Mesothelial cell of epicardium (in vitro differentiated cells): ENCODE results near the gene ADGRG6. TPM values are rescaled to one million over a fixed set of nuclear protein-coding genes. Genes with fewer than 3 reads are reported as not detected.
A peak's percentile ranks its signal among the peaks of the same experiment; 100 is the strongest.

Source experiments
- DNase-seq, 2 experiments: peaks; one replicate each; pipeline ENCODE4 v3.0.0; 2021; ENCODE audit warnings: low spot score in 2 of 2; ENCODE audit not compliant: unreplicated experiment in 2 of 2
- H3K27ac Mint-ChIP-seq: 2 replicates; pipeline ENCODE4 v1.8.0; 2021; ENCODE audit warnings: mixed read lengths
- H3K27me3 Mint-ChIP-seq: 2 replicates; pipeline ENCODE4 v1.8.0; 2021; ENCODE audit warnings: low read depth, mixed read lengths
- H3K36me3 Mint-ChIP-seq: 2 replicates; pipeline ENCODE4 v1.8.0; 2021; ENCODE audit warnings: mixed read lengths
- H3K4me1 Mint-ChIP-seq: 2 replicates; pipeline ENCODE4 v1.8.0; 2021; ENCODE audit warnings: mixed read lengths
- H3K4me3 Mint-ChIP-seq: 2 replicates; pipeline ENCODE4 v1.8.0; 2021; ENCODE audit warnings: mild to moderate bottlenecking, moderate library complexity, mixed read lengths
- H3K9me3 Mint-ChIP-seq: 2 replicates; pipeline ENCODE4 v1.8.0; 2021; ENCODE audit warnings: mixed read lengths
- total RNA-seq: library from RNA; stranded (reverse); gene quantifications from 3 replicates; pipeline ENCODE4 v1.2.1, GENCODE V29; 2021
- TF ChIP-seq, protein P1 (sequence below): fragments of 200-600 bp; sonication (generic); IDR thresholded peaks from one replicate; pipeline ENCODE4 v1.5.0; 2021; ENCODE audit warnings: antibody characterized with exemption; ENCODE audit not compliant: unreplicated experiment

ADGRG6 gene
- total RNA-seq, 1 donor from 2014 or later, result 36.6 TPM

DNA sequence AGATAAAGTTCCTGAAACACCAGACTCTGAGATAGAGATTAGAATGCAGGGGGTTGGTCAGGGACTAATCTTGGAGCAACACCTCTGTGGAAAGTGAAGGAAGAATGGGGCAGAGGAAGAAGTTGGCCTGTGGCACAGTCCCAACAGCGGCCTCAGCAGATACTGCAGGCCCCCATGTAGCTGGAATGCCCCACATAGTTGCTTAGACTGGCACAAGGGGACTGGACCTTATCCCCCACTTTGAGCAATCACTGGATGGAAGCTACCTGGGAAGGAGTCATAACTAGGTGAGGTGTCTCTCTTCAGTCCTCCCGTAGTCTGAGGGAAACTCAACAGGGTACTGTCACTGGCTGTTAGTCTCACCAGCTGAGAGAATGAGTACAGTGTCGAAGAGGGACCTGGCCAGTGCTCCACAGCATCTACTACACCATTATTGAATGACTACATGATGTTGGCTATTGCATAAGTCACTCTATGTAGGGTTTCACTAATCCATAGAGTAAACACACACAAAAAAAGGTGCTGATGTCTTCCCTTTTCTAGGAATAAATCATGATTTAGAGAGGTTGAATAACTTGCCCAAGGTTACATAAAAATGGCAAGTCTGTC lies 47.5 kb downstream of the ADGRG6 start:
- Mint-ChIP-seq H3K9me3 (peaks cover 28% of the 10 kb centered on the region), H3K27ac (no peak overlapping the region), H3K4me1 (peaks cover 18% of the 10 kb centered on the region), H3K27me3 (no peaks in the 10 kb centered on the region), H3K4me3 (no peak overlapping the region), H3K36me3 (peaks cover 14% of the 10 kb centered on the region)
- DNase-seq, result no peak
- TF ChIP-seq, protein P1, sequence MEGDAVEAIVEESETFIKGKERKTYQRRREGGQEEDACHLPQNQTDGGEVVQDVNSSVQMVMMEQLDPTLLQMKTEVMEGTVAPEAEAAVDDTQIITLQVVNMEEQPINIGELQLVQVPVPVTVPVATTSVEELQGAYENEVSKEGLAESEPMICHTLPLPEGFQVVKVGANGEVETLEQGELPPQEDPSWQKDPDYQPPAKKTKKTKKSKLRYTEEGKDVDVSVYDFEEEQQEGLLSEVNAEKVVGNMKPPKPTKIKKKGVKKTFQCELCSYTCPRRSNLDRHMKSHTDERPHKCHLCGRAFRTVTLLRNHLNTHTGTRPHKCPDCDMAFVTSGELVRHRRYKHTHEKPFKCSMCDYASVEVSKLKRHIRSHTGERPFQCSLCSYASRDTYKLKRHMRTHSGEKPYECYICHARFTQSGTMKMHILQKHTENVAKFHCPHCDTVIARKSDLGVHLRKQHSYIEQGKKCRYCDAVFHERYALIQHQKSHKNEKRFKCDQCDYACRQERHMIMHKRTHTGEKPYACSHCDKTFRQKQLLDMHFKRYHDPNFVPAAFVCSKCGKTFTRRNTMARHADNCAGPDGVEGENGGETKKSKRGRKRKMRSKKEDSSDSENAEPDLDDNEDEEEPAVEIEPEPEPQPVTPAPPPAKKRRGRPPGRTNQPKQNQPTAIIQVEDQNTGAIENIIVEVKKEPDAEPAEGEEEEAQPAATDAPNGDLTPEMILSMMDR, result no peak

GRCh38 chr6:142350309-142350708 lies 48.5 kb downstream of the ADGRG6 start:
- peaks cover 28% of the 10 kb centered on the region for H3K9me3 Mint-ChIP-seq
- no peak for DNase-seq
- no peak overlapping the region for H3K4me3 Mint-ChIP-seq
- peaks cover 14% of the 10 kb centered on the region for H3K36me3 Mint-ChIP-seq
- no peak overlapping the region for H3K27ac Mint-ChIP-seq
- no peaks in the 10 kb centered on the region for H3K27me3 Mint-ChIP-seq
- TF ChIP-seq, protein P1, result no peak
- H3K4me1 Mint-ChIP-seq, result peaks cover 13% of the 10 kb centered on the region

GRCh38 chr6:142353690-142354089 lies 51.9 kb downstream of the ADGRG6 start:
- H3K4me1 Mint-ChIP-seq, result peaks cover 43% of the 10 kb centered on the region
- no peak for DNase-seq
- H3K9me3 Mint-ChIP-seq, result peaks cover 17% of the 10 kb centered on the region
- no peak overlapping the region for H3K27ac Mint-ChIP-seq
- TF ChIP-seq, protein P1, result no peak
- H3K27me3 Mint-ChIP-seq, result no peaks in the 10 kb centered on the region
- H3K36me3 Mint-ChIP-seq, result peaks cover 10% of the 10 kb centered on the region
- H3K4me3 Mint-ChIP-seq, result no peak overlapping the region

DNA sequence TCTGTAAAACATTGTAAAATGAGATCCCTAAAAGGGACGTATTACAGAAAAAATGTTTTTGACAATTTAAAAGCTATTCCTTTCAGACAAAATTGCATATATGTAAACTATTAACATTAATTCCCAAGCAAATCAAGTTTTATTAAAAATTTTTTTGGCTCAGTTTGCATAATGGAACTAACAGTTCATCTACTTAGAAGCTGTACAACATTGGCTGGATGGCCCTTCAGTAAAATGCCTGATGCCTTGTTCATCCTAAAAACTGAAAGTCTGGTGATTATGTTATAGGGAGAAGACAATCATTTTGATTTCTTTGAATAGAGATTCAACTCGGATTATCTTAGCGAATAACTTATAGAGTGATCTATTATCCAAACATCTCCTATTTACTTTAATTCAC lies 52.8 kb downstream of the ADGRG6 start:
- H3K27me3 Mint-ChIP-seq, result no peaks in the 10 kb centered on the region
- TF ChIP-seq, protein P1, result no peak
- no peak overlapping the region for H3K27ac Mint-ChIP-seq
- H3K4me3 Mint-ChIP-seq, result no peak overlapping the region
- peaks cover 43% of the 10 kb centered on the region for H3K4me1 Mint-ChIP-seq
- peaks cover 17% of the 10 kb centered on the region for H3K9me3 Mint-ChIP-seq
- DNase-seq, result no peak
- peaks cover 9% of the 10 kb centered on the region for H3K36me3 Mint-ChIP-seq

DNA sequence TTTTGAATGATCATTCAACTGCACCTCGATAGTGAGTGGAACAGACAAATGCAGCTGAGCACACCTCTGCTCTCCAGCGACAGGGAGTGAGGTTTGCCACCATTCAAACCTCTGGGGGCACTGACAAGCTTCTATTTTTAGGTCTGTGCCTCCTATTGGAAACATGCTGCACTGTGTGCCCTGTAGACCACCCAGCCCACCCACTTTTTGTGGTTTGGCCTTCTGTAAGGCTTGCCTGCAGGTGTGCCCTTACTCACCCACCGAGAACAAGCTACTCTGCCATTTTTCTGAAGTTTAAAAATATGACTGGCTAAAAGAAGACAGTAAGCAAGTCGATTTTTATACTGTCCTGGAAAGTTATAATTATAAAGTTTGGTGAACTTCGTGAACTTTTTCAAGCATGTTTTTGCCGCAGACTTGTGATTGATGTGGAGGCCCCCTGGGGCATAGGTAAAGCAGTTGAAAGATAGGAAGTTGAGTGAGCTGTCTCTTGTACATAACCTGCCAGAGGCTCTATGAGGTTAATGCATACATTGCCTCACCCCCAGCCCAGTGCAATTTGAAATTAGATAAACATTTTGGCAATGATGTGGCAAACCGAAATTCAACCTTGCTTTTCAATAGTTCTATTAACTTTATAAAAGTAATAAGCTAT lies 53.8 kb downstream of the ADGRG6 start:
- no peak for DNase-seq
- Mint-ChIP-seq H3K36me3 (peaks cover 7% of the 10 kb centered on the region), H3K27me3 (no peaks in the 10 kb centered on the region), H3K4me3 (peak overlapping the region; percentile 5), H3K27ac (peak overlapping the region; percentile 91), H3K9me3 (peaks cover 14% of the 10 kb centered on the region), H3K4me1 (peaks cover 43% of the 10 kb centered on the region)
- TF ChIP-seq, protein P1, result no peak
